WTC11 (cell line): ENCODE data around the gene MLLT1. TPM values are rescaled to one million over a fixed set of nuclear protein-coding genes. Genes with fewer than 3 reads are reported as not detected.

ENCODE experiments used
- ATAC-seq: fragments of 200-7000 bp; cut with Tn5 transposase; 2 replicates; pipeline ENCODE4 v1.10.0; 2021; ENCODE audit warnings: mild to moderate bottlenecking, moderate library complexity
- CTCF ChIA-PET: fragments of 300-600 bp; sonication (Branson Sonifier 250); formaldehyde crosslinking; loops from one replicate; lab custom pipeline; 2021; ENCODE audit warnings: antibody characterized with exemption; lab: Charles Lee
- POLR2A ChIA-PET: fragments of 350-600 bp; sonication (Branson Sonifier 250); formaldehyde crosslinking; loops from one replicate; lab custom pipeline; 2021; ENCODE audit warnings: antibody characterized with exemption; lab: Charles Lee
- DNase-seq: peaks from one replicate; pipeline ENCODE4 v3.0.0; 2021; ENCODE audit warnings: low spot score
- H3K27ac Mint-ChIP-seq: 2 replicates; pipeline ENCODE4 v1.8.0; 2021; ENCODE audit warnings: mixed read lengths
- H3K27me3 Mint-ChIP-seq: 2 replicates; pipeline ENCODE4 v1.8.0; 2021; ENCODE audit warnings: low read depth, mild to moderate bottlenecking, moderate library complexity, mixed read lengths
- H3K36me3 Mint-ChIP-seq: 2 replicates; pipeline ENCODE4 v1.8.0; 2021; ENCODE audit warnings: mixed read lengths
- H3K4me1 Mint-ChIP-seq: 2 replicates; pipeline ENCODE4 v1.8.0; 2022; ENCODE audit warnings: mixed read lengths
- H3K4me3 Mint-ChIP-seq: 2 replicates; pipeline ENCODE4 v1.8.0; 2021; ENCODE audit warnings: mild to moderate bottlenecking, moderate library complexity, mixed read lengths
- H3K9me3 Mint-ChIP-seq: 2 replicates; pipeline ENCODE4 v1.8.0; 2021; ENCODE audit warnings: mixed read lengths
- CDX4 ChIP-seq: fragments of 250-450 bp; sonication (Bioruptor Pico); IDR thresholded peaks from 2 replicates; pipeline ENCODE4 v1.9.0; 2021; ENCODE audit warnings: moderate library complexity, mild to moderate bottlenecking, inconsistent platforms, borderline replicate concordance
- CREM ChIP-seq: sonication (generic); formaldehyde crosslinking; IDR thresholded peaks from 2 replicates; pipeline ENCODE4 v1.8.1; 2022; ENCODE audit warnings: mild to moderate bottlenecking, missing genetic modification reagents, moderate library complexity
- E2F5 ChIP-seq: sonication (generic); formaldehyde crosslinking; IDR thresholded peaks from 2 replicates; pipeline ENCODE4 v1.8.1; 2022; ENCODE audit warnings: mild to moderate bottlenecking, moderate library complexity, missing genetic modification reagents
- FOXP1 ChIP-seq: sonication (generic); formaldehyde crosslinking; IDR thresholded peaks from 2 replicates; pipeline ENCODE4 v1.8.0; 2022; ENCODE audit warnings: missing genetic modification reagents, mild to moderate bottlenecking, moderate library complexity, borderline replicate concordance
- GTF2I ChIP-seq: fragments of 250-450 bp; sonication (Bioruptor Pico); conservative IDR thresholded peaks from 2 replicates; pipeline ENCODE4 v1.4.0; 2021; ENCODE audit warnings: mild to moderate bottlenecking
- JUN ChIP-seq: sonication (generic); formaldehyde crosslinking; IDR thresholded peaks from 2 replicates; pipeline ENCODE4 v1.8.0; 2023; ENCODE audit warnings: mild to moderate bottlenecking, missing genetic modification reagents
- KAT7 ChIP-seq: sonication (generic); formaldehyde crosslinking; IDR thresholded peaks from 2 replicates; pipeline ENCODE4 v1.8.1; 2023; ENCODE audit warnings: missing genetic modification reagents, mild to moderate bottlenecking, borderline replicate concordance
- NFE2L1 ChIP-seq: sonication (generic); formaldehyde crosslinking; IDR thresholded peaks from 2 replicates; pipeline ENCODE4 v1.8.1; 2023; ENCODE audit warnings: missing genetic modification reagents
- PRRX2 ChIP-seq: fragments of 250-450 bp; sonication (Bioruptor Pico); IDR thresholded peaks from 2 replicates; pipeline ENCODE4 v1.8.0; 2021; ENCODE audit warnings: mild to moderate bottlenecking
- RELA ChIP-seq: sonication (generic); formaldehyde crosslinking; IDR thresholded peaks from 2 replicates; pipeline ENCODE4 v1.8.1; 2022; ENCODE audit warnings: missing genetic modification reagents, mild to moderate bottlenecking, borderline replicate concordance
- SOX15 ChIP-seq: fragments of 250-450 bp; sonication (Bioruptor Pico); IDR thresholded peaks from 2 replicates; pipeline ENCODE4 v1.9.0; 2021; ENCODE audit warnings: mild to moderate bottlenecking
- TCF7 ChIP-seq: sonication (generic); formaldehyde crosslinking; IDR thresholded peaks from 2 replicates; pipeline ENCODE4 v1.8.0; 2022; ENCODE audit warnings: mild to moderate bottlenecking, low read depth, missing genetic modification reagents, moderate library complexity
- USF2 ChIP-seq: sonication (generic); formaldehyde crosslinking; IDR thresholded peaks from 2 replicates; pipeline ENCODE4 v1.8.1; 2023; ENCODE audit warnings: mild to moderate bottlenecking, missing genetic modification reagents, moderate library complexity
- ZNF121 ChIP-seq: sonication (generic); formaldehyde crosslinking; IDR thresholded peaks from 2 replicates; pipeline ENCODE4 v1.8.0; 2023; ENCODE audit warnings: missing genetic modification reagents
- ZNF671 ChIP-seq: fragments of 250-450 bp; sonication (Bioruptor Pico); IDR thresholded peaks from 2 replicates; pipeline ENCODE4 v1.8.0; 2021; ENCODE audit warnings: mild to moderate bottlenecking
- total RNA-seq: library from RNA; stranded (reverse); gene quantifications from 3 replicates; pipeline ENCODE4 v1.2.3, GENCODE V29; 2021
- TF ChIP-seq, protein P1 (sequence below): sonication (generic); formaldehyde crosslinking; IDR thresholded peaks from 2 replicates; pipeline ENCODE4 v1.8.1; 2023; ENCODE audit warnings: mild to moderate bottlenecking, missing genetic modification reagents
- TF ChIP-seq, protein P2 (sequence below): fragments of 250-450 bp; sonication (Bioruptor Pico); IDR thresholded peaks from 2 replicates; pipeline ENCODE4 v2.1.2; 2022; ENCODE audit warnings: mild to moderate bottlenecking, moderate library complexity
- TF ChIP-seq, protein P3 (sequence below): fragments of 200-600 bp; IDR thresholded peaks from 2 replicates; pipeline ENCODE4 v1.8.0; 2022; ENCODE audit warnings: antibody characterized with exemption
- TF ChIP-seq, protein P4 (sequence below): sonication (generic); formaldehyde crosslinking; IDR thresholded peaks from 2 replicates; pipeline ENCODE4 v1.8.0; 2023; ENCODE audit warnings: missing genetic modification reagents

Gene MLLT1
- total RNA-seq, 1 experiment from 2014 or later: 58.2 TPM

GRCh38 chr19:6239871-6240676 is 39.7 kb downstream of the MLLT1 start (continued):
- TF ChIP-seq E2F5 (CRISPR knock-in tag): no peak
- TF ChIP-seq, protein P1, sequence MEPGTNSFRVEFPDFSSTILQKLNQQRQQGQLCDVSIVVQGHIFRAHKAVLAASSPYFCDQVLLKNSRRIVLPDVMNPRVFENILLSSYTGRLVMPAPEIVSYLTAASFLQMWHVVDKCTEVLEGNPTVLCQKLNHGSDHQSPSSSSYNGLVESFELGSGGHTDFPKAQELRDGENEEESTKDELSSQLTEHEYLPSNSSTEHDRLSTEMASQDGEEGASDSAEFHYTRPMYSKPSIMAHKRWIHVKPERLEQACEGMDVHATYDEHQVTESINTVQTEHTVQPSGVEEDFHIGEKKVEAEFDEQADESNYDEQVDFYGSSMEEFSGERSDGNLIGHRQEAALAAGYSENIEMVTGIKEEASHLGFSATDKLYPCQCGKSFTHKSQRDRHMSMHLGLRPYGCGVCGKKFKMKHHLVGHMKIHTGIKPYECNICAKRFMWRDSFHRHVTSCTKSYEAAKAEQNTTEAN: no peak

GRCh38 chr19:6239401-6239844 is 40.4 kb downstream of the MLLT1 start:
- H3K4me1 Mint-ChIP-seq: peaks cover 29% of the 10 kb centered on the region
- no peak for TF ChIP-seq ZNF121 (CRISPR knock-in tag)
- no peak for TF ChIP-seq PRRX2 (CRISPR knock-in tag)
- TF ChIP-seq, protein P2, sequence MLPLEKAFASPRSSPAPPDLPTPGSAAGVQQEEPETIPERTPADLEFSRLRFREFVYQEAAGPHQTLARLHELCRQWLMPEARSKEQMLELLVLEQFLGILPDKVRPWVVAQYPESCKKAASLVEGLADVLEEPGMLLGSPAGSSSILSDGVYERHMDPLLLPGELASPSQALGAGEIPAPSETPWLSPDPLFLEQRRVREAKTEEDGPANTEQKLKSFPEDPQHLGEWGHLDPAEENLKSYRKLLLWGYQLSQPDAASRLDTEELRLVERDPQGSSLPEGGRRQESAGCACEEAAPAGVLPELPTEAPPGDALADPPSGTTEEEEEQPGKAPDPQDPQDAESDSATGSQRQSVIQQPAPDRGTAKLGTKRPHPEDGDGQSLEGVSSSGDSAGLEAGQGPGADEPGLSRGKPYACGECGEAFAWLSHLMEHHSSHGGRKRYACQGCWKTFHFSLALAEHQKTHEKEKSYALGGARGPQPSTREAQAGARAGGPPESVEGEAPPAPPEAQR (CRISPR knock-in tag): no peak
- TF ChIP-seq SOX15: no peak
- TF ChIP-seq NFE2L1 (CRISPR knock-in tag): no peak
- TF ChIP-seq RELA (CRISPR knock-in tag): no peak
- no peak for TF ChIP-seq TCF7 (CRISPR knock-in tag)
- TF ChIP-seq GTF2I (CRISPR knock-in tag): no peak
- TF ChIP-seq, protein P3, sequence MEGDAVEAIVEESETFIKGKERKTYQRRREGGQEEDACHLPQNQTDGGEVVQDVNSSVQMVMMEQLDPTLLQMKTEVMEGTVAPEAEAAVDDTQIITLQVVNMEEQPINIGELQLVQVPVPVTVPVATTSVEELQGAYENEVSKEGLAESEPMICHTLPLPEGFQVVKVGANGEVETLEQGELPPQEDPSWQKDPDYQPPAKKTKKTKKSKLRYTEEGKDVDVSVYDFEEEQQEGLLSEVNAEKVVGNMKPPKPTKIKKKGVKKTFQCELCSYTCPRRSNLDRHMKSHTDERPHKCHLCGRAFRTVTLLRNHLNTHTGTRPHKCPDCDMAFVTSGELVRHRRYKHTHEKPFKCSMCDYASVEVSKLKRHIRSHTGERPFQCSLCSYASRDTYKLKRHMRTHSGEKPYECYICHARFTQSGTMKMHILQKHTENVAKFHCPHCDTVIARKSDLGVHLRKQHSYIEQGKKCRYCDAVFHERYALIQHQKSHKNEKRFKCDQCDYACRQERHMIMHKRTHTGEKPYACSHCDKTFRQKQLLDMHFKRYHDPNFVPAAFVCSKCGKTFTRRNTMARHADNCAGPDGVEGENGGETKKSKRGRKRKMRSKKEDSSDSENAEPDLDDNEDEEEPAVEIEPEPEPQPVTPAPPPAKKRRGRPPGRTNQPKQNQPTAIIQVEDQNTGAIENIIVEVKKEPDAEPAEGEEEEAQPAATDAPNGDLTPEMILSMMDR: no peak
- TF ChIP-seq JUN (CRISPR knock-in tag): no peak
- no peak for TF ChIP-seq CREM
- no peak for TF ChIP-seq CDX4
- TF ChIP-seq USF2 (CRISPR knock-in tag): no peak
- no peak for TF ChIP-seq ZNF671 (CRISPR knock-in tag)
- TF ChIP-seq FOXP1 (CRISPR knock-in tag): no peak
- TF ChIP-seq KAT7 (CRISPR knock-in tag): no peak
- TF ChIP-seq, protein P4, sequence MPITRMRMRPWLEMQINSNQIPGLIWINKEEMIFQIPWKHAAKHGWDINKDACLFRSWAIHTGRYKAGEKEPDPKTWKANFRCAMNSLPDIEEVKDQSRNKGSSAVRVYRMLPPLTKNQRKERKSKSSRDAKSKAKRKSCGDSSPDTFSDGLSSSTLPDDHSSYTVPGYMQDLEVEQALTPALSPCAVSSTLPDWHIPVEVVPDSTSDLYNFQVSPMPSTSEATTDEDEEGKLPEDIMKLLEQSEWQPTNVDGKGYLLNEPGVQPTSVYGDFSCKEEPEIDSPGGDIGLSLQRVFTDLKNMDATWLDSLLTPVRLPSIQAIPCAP (CRISPR knock-in tag): no peak
- H3K36me3 Mint-ChIP-seq: peaks cover 6% of the 10 kb centered on the region; the same call in 1 of the 2 replicates
- no peaks in the 10 kb centered on the region for H3K9me3 Mint-ChIP-seq
- no peak overlapping the region for H3K4me3 Mint-ChIP-seq
- H3K27me3 Mint-ChIP-seq: no peaks in the 10 kb centered on the region
- ChIA-PET POLR2A (no interaction called here), CTCF (no interaction called here)
- no peak for ATAC-seq
- no peak for DNase-seq
- peak overlapping the region; percentile 52; the same call in 1 of the 2 replicates for H3K27ac Mint-ChIP-seq
